BJ (cell line): Measurements from ENCODE around the gene AGBL5. TPM values are rescaled to one million over a fixed set of nuclear protein-coding genes. Genes with fewer than 3 reads are reported as not detected.

Source experiments
- CTCF ChIA-PET: fragments of 350-600 bp; formaldehyde crosslinking; extraction: SDS; loops from one replicate; lab custom pipeline; 2021; ENCODE audit warnings: antibody characterized with exemption, inconsistent platforms; lab: Yijun Ruan, JAX
- POLR2A ChIA-PET: fragments of 300-600 bp; sonication (Branson Sonifier 250); formaldehyde crosslinking; extraction: SDS; loops from one replicate; lab custom pipeline; 2021; ENCODE audit warnings: antibody characterized with exemption; lab: Charles Lee
- DNase-seq: peaks from one replicate; pipeline ENCODE4 v3.0.0-alpha.2; 2011; ENCODE audit warnings: low read depth
- H3K27me3 ChIP-seq: 2 replicates; pipeline ENCODE4 v1.6.0; 2011; ENCODE audit warnings: low read length; ENCODE audit not compliant: control insufficient read depth, insufficient read depth
- H3K36me3 ChIP-seq: 2 replicates; pipeline ENCODE4 v1.5.1; 2011; ENCODE audit warnings: low read length; ENCODE audit not compliant: control insufficient read depth, insufficient read depth
- H3K4me3 ChIP-seq: 2 replicates; pipeline ENCODE4 v1.5.1; 2011; ENCODE audit warnings: low read depth, mild to moderate bottlenecking, control low read depth, low read length
- polyA plus RNA-seq: library from polyadenylated mRNA; depleted of rRNA; stranded (reverse); fragments of >200 nt; gene quantifications from 2 replicates; pipeline ENCODE4 v1.2.3, GENCODE V29; 2011
- TF ChIP-seq, protein P1 (sequence below): IDR thresholded peaks from 2 replicates; pipeline ENCODE4 v1.5.1; 2011; ENCODE audit warnings: low read depth, mild to moderate bottlenecking, control low read depth, inconsistent platforms, low read length, moderate library complexity; ENCODE audit not compliant: insufficient read depth

Gene AGBL5
- polyA plus RNA-seq, 1 experiment, result 32.7 TPM

DNA sequence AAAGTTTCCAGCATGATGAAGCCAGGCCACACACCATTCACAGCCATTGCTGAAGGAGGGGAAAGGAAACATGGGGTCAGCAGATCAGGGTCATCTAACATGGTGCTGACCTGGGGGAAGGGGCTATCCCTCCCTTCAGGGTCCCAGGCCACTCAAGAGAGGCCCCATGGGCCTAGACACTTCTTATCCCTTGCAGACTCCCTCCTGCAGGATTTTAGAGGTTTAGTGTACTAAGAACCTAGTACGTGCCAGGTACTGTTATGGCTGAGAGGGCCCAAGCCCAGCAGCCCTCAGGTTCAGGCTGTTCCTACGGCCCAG is 43.9 kb downstream of the AGBL5 start:
- ChIA-PET POLR2A (interaction anchor here (0.6 kb wide), 1 partner anchor 76 kb away, joined by 3 read pairs; no protein-coding TSS in a partner anchor), CTCF (interaction anchor here (0.8 to 5.5 kb wide), 4 partner anchors 75 to 184 kb away, joined by 3 to 38 read pairs (median 6); no protein-coding TSS in a partner anchor)
- Histone ChIP-seq H3K27me3 (no peaks in the 10 kb centered on the region), H3K36me3 (no peaks in the 10 kb centered on the region), H3K4me3 (no peak overlapping the region)
- TF ChIP-seq, protein P1, sequence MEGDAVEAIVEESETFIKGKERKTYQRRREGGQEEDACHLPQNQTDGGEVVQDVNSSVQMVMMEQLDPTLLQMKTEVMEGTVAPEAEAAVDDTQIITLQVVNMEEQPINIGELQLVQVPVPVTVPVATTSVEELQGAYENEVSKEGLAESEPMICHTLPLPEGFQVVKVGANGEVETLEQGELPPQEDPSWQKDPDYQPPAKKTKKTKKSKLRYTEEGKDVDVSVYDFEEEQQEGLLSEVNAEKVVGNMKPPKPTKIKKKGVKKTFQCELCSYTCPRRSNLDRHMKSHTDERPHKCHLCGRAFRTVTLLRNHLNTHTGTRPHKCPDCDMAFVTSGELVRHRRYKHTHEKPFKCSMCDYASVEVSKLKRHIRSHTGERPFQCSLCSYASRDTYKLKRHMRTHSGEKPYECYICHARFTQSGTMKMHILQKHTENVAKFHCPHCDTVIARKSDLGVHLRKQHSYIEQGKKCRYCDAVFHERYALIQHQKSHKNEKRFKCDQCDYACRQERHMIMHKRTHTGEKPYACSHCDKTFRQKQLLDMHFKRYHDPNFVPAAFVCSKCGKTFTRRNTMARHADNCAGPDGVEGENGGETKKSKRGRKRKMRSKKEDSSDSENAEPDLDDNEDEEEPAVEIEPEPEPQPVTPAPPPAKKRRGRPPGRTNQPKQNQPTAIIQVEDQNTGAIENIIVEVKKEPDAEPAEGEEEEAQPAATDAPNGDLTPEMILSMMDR, result no peak
- no peak for DNase-seq

DNA sequence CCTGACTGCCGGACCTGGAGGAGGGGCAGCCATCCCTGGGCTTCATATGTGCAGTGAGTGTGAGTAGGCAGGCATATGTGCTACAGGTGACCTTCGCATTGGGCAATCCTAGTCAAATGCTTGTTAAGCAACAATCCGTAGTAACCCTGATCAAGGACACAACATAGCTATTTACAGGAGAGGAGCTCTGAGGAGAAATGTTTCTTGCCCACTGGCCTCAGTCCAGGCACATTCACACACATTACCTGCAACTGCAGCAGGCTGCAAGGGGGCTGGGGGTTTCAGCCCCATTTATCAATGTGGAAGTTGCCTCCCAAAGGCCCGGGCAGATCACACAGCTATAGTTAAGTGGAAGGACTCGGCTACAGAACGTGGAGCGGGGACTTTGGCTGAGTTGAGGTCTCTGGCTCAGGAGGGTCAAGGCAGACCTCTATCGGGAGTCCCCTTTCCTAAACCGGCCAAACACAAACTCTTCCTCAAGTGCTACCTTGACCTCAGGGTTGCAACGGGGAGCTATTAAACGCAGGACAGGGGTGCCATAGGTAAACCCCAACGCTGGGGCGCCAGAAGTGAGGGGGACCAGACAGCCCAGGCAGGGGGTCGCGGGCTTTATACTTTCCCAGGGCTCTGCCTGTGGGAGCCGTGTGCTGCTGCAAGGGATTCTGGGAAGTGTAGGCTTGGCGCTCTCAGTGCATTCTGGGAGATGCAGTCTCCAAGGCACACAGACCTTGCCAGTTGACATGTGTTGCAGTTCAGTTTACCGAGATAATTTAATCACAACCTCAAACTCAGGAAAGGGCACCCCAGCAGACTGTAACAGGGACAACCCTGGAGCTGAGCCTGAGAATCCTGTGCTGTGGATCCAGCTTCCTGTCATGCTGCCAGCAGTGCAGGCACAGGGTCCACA is 44.5 kb downstream of the AGBL5 start:
- POLR2A ChIA-PET, result interaction anchor here (0.6 kb wide), 1 partner anchor 75 kb away, joined by 3 read pairs; no protein-coding TSS in a partner anchor
- Histone ChIP-seq H3K27me3 (no peaks in the 10 kb centered on the region), H3K4me3 (no peak overlapping the region), H3K36me3 (no peaks in the 10 kb centered on the region)
- TF ChIP-seq, protein P1, result no peak
- no peak for DNase-seq
- CTCF ChIA-PET, result interaction anchor here (0.8 to 8.0 kb wide), 8 partner anchors 9 to 207 kb away, joined by 3 to 94 read pairs (median 6); partner anchors contain the start of genes KHK and TRIM54

DNA sequence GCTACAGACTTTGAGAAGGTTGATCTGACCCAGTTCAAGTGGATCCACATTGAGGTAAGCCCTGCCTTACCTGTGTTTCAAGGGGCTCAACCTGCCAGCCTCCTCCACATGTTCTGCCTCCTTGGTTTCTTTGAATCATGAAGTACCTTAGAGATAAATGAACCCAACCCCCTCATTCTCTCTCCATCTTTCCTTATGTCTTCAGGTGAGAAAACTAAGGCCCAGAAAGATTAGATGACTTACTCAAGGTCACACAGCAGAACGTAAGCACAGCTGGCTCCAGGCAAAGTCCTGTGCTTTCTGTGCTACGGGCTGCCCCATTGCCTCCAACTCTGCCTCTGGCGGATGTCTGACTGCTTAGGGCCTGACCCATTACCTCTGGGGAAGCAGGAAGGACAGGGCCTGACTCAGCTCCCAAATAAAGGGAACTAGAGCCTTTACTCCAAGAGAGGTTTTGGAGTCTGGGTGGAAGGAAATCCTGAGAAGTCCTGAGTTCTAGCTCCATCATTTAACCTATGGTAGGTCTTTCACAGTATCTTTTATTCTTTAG is 45.4 kb downstream of the AGBL5 start:
- ChIA-PET CTCF (interaction anchor here (0.9 to 8.0 kb wide), 14 partner anchors 9 to 207 kb away, joined by 3 to 94 read pairs (median 6); partner anchors contain the start of genes KHK and TRIM54), POLR2A (interaction anchor here (0.6 kb wide), 1 partner anchor 206 kb away, joined by 4 read pairs; no protein-coding TSS in a partner anchor)
- DNase-seq, result no peak
- H3K4me3 ChIP-seq, result no peak overlapping the region
- TF ChIP-seq, protein P1, result no peak
- H3K27me3 ChIP-seq, result peaks cover 1% of the 10 kb centered on the region; the same call in 1 of the 2 replicates
- H3K36me3 ChIP-seq, result no peaks in the 10 kb centered on the region

DNA sequence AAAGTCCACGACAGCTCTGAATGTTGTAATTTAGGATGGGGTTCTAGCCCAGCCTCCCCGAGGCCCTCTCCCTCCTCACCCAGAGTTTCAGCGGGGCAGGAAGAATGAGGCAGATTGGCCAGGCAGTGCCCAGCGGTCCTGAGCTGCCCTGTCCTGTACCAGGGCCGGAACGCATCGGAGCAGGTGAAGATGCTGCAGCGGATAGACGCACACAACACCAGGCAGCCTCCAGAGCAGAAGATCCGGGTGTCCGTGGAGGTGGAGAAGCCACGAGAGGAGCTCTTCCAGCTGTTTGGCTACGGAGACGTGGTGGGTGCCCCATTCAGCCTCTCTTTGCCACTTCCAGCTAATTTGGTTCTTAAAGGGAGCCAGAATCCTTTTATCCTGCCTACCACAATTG is 45.9 kb downstream of the AGBL5 start:
- CTCF ChIA-PET, result interaction anchor here (1.1 to 8.0 kb wide), 14 partner anchors 8 to 206 kb away, joined by 3 to 94 read pairs (median 6); partner anchors contain the start of genes KHK and TRIM54
- POLR2A ChIA-PET, result interaction anchor here (0.6 kb wide), 1 partner anchor 205 kb away, joined by 4 read pairs; no protein-coding TSS in a partner anchor
- TF ChIP-seq, protein P1, result no peak
- DNase-seq, result no peak
- Histone ChIP-seq H3K4me3 (no peak overlapping the region), H3K36me3 (no peaks in the 10 kb centered on the region), H3K27me3 (peaks cover 1% of the 10 kb centered on the region; the same call in 1 of the 2 replicates)
